ENCODE data around the gene WDR1.
A peak's percentile ranks its signal among the peaks of the same experiment; 100 is the strongest.

WDR1 gene

GRCh38 chr4:10072420-10073017 is 44.1 kb downstream of the WDR1 start:
- DNase-seq (ENCODE audit: low read depth, low spot score) = no peak

- no peak for DNase-seq (ENCODE audit: low read depth, low spot score)
These were observed 47.4 kb downstream of the WDR1 start for GRCh38 chr4:10069075-10069642.

DNA sequence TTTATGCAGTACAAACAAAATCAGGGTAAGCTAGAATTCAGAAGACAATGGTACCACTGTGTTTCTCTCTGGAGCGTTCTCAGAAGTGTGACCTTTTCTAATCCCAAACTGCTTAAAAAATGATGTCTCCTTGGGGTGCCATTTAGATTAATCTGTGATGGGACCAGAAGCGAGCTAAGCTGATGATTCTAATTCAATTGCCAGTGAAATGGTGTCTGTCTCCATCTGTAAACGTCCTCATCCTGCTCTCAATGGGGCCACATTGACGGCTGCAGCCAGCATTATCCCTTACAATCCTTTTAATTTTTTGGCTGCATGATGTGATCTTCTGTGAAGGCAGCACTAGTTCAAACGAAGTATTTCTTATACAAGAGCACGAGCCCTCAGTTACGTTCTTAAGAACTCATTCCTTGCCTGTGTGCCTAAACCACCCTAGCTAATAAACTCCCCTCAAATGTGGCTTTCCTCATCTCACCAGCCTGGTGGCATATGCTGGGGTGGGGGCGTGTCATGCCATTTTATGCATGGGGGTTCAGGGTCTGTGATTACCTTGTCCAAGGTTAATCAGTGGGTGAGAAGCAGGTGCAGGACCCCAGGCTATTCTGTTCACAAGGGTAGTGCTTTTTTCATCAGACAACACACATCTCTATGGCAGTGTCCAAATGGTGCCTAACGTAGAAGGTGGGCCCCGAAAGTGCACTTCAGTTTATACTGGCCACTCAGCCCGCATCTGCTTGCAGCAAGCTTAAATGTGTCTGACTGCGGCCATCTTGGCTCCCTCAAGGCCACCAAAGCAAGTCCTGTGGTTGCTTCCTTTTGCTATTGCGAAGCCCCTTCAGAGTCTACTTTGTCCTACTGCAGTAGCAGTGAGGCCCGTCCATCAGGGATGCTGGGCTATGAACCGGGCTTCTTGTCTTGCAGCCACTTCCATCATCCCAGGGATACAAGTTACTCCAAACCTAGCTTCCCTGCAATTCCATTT is 49.6 kb downstream of the WDR1 start:
- no peak for DNase-seq (ENCODE audit: low read depth, low spot score)

DNA sequence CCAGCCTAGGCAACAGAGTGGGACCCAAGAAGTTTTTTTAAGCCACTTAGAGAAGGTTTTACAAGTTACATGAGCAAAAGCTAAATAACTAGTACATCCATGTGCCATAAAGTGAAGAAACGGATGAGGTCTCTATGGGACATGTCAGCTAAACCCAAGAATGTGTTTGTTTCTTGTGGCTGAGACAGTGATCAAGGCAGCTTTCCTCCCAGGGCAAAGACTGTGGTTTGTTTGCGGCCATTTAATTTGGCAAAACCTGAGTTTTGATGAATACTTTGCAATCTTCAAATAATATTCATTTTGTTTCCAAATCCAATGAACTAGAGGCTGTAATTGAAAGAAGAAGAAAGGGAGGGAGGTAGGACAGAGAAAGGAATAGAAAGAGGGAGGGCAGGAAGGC is 50.4 kb downstream of the WDR1 start:
- peak; percentile 37 for DNase-seq (ENCODE audit: low read depth, low spot score)

GRCh38 chr4:10063544-10064300 is 52.9 kb downstream of the WDR1 start:
- DNase-seq (ENCODE audit: low read depth, low spot score) = peak; percentile 88

DNA sequence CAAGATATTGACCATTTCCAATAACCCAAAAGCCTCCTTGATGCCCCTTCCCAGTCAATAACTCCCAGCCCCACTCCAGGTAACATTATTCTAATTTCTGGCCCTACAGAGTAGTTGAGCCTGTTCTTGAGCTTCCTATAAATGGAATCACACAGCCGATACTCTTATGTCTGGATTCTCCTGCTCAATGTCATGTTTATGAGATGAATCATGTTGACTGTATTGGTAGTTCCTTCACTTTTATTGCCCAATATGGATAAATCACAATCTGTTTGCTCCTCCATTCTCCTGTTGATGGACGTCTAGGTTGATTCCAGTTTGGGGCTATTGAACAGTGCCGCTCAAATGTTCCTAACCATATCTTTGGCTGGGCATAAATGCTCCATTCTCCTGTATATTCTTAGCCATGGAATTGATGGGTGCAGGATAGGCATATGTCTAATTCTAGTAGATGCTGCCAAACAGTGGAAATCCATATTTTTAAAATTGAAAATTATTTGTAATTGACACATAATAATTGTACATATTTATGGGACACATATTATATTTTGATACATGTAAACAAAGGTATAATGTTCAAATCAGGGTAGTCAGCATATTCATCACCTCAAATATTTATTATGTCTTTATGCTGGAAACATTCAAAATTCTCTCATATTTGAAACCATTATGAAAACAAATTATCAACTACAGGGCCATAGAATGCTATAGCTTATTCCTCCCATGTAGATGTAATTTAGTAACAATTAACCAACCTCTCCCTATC is 54.8 kb downstream of the WDR1 start:
- no peak for DNase-seq (ENCODE audit: low read depth, low spot score)

GRCh38 chr4:10058371-10058770 is 58.2 kb downstream of the WDR1 start:
- DNase-seq (ENCODE audit: low read depth, low spot score) = no peak

- DNase-seq (ENCODE audit: low read depth, low spot score) = no peak
These were observed 59.6 kb downstream of the WDR1 start for GRCh38 chr4:10057023-10057395.

DNA sequence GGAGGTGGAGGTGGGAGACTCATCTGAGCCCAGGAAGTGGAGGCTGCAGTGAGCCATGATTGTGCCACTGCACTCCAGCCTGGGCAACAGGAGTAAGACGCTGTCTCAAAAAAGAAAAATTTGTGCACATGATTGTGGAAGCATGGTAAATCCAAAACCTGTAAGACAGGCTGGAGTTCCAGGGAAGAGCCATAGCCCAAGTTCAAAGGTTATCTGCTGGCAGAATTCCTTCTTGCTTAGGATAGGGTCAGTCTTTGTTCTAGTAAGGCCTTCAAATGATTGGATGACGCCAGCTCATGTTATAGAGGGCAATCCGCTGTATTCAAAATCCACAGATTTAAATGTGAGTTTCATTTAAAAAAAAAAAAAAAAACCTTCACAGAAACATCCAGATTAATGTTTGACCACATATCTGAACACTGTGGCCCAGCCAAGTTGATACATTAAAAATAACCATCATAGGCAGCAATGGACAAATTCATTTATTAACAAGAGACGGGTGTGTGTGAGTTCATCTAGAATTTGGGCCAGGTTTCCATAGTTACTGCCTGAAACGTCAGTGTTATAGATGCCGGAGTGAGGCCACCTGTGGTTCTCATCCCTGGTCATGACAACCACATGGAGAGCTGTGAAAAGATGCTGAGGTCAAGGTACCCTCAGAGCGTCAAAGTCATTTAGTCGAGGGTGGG is 60.1 kb downstream of the WDR1 start:
- no peak for DNase-seq (ENCODE audit: low read depth, low spot score)

GRCh38 chr4:10055871-10056270 is 60.7 kb downstream of the WDR1 start:
- no peak for DNase-seq (ENCODE audit: low read depth, low spot score)

GRCh38 chr4:10054571-10055041 is 62.0 kb downstream of the WDR1 start:
- DNase-seq (ENCODE audit: low read depth, low spot score) = peak; percentile 48

GRCh38 chr4:10053635-10054453 is 62.8 kb downstream of the WDR1 start:
- no peak for DNase-seq (ENCODE audit: low read depth, low spot score)

DNA sequence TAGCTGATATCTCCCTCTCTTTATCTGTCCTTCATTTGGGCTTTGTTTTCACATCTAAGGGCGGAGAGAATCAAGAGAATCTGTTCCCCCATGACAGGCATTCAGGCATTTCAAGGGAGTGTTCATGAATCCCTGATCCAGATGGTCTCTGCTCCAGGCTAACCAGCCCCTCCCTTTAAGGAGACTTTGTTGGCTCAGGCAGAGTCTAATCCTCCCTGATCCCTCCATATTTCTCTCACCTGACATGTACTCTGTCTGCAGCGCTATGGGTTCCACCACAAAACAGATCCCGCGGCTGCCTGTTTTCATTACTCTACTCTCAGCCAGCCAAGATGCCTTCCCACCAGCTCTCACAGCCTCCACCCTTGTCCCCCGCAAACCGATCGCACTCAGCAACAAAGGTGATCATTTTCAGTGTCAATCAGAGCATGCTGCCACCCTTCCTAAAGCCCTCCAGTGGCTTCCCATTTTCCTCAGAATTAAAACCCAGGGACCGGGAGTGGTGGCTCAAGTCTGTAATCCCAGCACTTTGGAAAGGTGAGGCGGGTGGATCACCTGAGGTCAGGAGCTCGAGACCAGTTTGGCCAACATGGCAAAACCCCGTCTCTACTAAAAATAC is 65.0 kb downstream of the WDR1 start:
- DNase-seq (ENCODE audit: low read depth, low spot score) = no peak

- no peak for DNase-seq (ENCODE audit: low read depth, low spot score)
These were observed 65.9 kb downstream of the WDR1 start for GRCh38 chr4:10050721-10051120.

- DNase-seq (ENCODE audit: low read depth, low spot score) = no peak
These were observed 66.3 kb downstream of the WDR1 start for GRCh38 chr4:10050261-10050661.

DNA sequence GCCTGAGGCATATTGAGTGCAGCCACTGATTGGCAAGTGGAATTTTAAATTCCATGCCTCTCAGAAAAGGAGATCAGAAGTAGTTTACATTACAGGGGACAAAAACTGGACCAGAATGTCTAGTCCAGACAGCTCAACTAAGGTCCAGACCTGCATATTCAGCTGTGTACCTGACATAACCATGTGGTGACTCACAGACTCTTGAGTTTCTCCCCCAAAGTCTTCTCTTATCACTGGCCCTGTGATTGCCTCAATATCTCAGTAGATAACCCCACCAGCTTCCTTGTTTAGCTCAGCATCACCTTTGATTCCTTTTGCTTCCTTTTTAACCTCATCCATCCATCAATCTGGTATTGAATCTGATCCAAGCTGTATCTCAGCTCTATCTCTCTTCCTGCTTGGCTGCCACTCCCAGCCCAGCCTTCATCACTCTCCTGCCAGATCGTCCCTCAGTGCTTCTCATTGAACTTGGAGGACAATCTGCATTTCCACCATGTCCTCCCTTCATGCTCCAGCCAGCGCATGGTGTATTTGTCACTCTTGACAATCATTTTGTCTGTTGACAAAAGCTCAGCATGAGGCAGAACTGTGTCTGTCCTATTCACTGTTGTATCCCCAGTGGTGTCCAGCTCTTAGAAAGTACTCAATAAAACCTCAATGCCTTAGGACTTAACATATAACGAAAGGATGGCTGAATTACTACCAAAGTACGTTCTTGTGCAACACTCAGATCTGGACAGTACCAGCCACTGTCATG is 67.5 kb downstream of the WDR1 start:
- no peak for DNase-seq (ENCODE audit: low read depth, low spot score)

- no peak for DNase-seq (ENCODE audit: low read depth, low spot score)
These were observed 68.6 kb downstream of the WDR1 start for GRCh38 chr4:10047967-10048366.

DNA sequence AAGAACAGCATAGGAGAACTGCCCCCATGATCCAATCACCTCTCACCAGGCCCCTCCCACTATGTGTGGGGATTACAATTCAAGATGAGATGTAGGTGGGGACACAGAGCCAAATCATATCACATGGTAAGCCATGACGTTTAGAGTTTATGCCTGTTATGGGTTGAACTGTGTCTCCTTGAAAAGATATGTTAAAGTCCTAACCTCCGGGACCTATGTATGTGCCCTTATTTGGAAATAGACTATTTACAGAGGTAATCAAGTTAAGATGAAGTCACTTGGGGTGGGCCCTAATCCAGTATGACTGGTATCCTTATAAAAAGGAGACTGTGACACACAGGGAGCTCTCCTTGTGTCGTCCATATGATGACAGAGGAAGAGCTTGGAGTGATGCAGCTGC is 70.1 kb downstream of the WDR1 start:
- DNase-seq (ENCODE audit: low read depth, low spot score) = no peak

Measured in astrocyte of the hippocampus (primary cell).